ENCODE measurements around the gene PHF10. TPM values are rescaled to one million over a fixed set of nuclear protein-coding genes. Genes with fewer than 3 reads are reported as not detected.
"Not testable (repeated sequence)": the region's sequence is repeated elsewhere in the genome, so short reads cannot be mapped to it uniquely, and the experiment has no call there.

The PHF10 gene
- total RNA-seq, 3 donors from 2014 or later, result 27.9 to 79.1 (median 29.8) TPM

- intact Hi-C loops (cut with DNase I, micrococcal nuclease), result no loop called here
- Histone ChIP-seq H3K9me3 (no peaks in the 10 kb centered on the region), H3K4me1 (ENCODE audit: low read depth) (peaks cover 17% of the 10 kb centered on the region), H3K36me3 (ENCODE audit: low read depth) (no peaks in the 10 kb centered on the region), H3K4me3 (no peak overlapping the region)
- ATAC-seq (no peak), DNase-seq (no peak)
- no peak for TF ChIP-seq CTCF (IDR thresholded peaks at IDR 0.05)
Observed at GRCh38 chr6:169707772-169708171, 16.5 kb downstream of the PHF10 start.

- intact Hi-C loops (cut with DNase I, micrococcal nuclease), result no loop called here
Observed at GRCh38 chr6:169702840-169703246, 21.5 kb downstream of the PHF10 start.

GRCh38 chr6:169701954-169702839, 22.1 kb downstream of the PHF10 start, which contains the start of the genes C6orf120 and WDR27:
TSS of gene C6orf120 (plus strand) at chr6:169702126. CDS start at chr6:169702460, 334 bp downstream.
TSS of gene WDR27 (minus strand) at chr6:169702029. CDS start at chr6:169689005, 13,024 bp downstream.
- peaks cover 34% of the 10 kb centered on the region for H3K4me1 ChIP-seq (ENCODE audit: low read depth)
- ATAC-seq, result peak; percentile 97
- intact Hi-C loops (cut with DNase I, micrococcal nuclease), result no loop called here
- peak; percentile 10 for TF ChIP-seq CTCF (IDR thresholded peaks at IDR 0.05)
- peak; percentile 98 to 99 (median 98) for DNase-seq
- H3K36me3 ChIP-seq (ENCODE audit: low read depth), result no peaks in the 10 kb centered on the region
- no peaks in the 10 kb centered on the region for H3K9me3 ChIP-seq
- H3K4me3 ChIP-seq, result peak within 1 kb of the TSS; percentile 92

More at GRCh38 chr6:169702840-169703246, 21.5 kb downstream of the PHF10 start:
- ATAC-seq (no peak), DNase-seq (no peak)
- no peak for TF ChIP-seq CTCF (IDR thresholded peaks at IDR 0.05)
- no peaks in the 10 kb centered on the region for H3K36me3 ChIP-seq (ENCODE audit: low read depth)
- peak overlapping the region; percentile 92 for H3K4me3 ChIP-seq
- peaks cover 34% of the 10 kb centered on the region for H3K4me1 ChIP-seq (ENCODE audit: low read depth)
- H3K9me3 ChIP-seq, result no peaks in the 10 kb centered on the region

GRCh38 chr6:169701311-169701953, 22.9 kb downstream of the PHF10 start:
- intact Hi-C loops (cut with DNase I, micrococcal nuclease), result no loop called here
- DNase-seq (peak in 1 of 3 donors; percentile 35), ATAC-seq (peak; percentile 17)
- no peak for TF ChIP-seq CTCF (IDR thresholded peaks at IDR 0.05)
- H3K4me3 ChIP-seq, result peak overlapping the region; percentile 92
- peaks cover 34% of the 10 kb centered on the region for H3K4me1 ChIP-seq (ENCODE audit: low read depth)
- H3K36me3 ChIP-seq (ENCODE audit: low read depth), result no peaks in the 10 kb centered on the region
- peaks cover 2% of the 10 kb centered on the region for H3K9me3 ChIP-seq

GRCh38 chr6:169700296-169700695, 24.0 kb downstream of the PHF10 start:
- no peaks in the 10 kb centered on the region for H3K36me3 ChIP-seq (ENCODE audit: low read depth)
- DNase-seq (peak in 1 of 3 donors; percentile 11), ATAC-seq (no peak)
- TF ChIP-seq CTCF (IDR thresholded peaks at IDR 0.05), result no peak
- peaks cover 10% of the 10 kb centered on the region for H3K9me3 ChIP-seq
- peaks cover 34% of the 10 kb centered on the region for H3K4me1 ChIP-seq (ENCODE audit: low read depth)
- intact Hi-C loops (cut with DNase I, micrococcal nuclease), result no loop called here
- H3K4me3 ChIP-seq, result no peak overlapping the region

- DNase-seq; ATAC-seq; H3K36me3 ChIP-seq (ENCODE audit: low read depth); intact Hi-C loops (cut with DNase I, micrococcal nuclease); H3K4me3 ChIP-seq: not testable (repeated sequence)
- Histone ChIP-seq H3K9me3 (peaks cover 14% of the 10 kb centered on the region), H3K4me1 (ENCODE audit: low read depth) (peaks cover 16% of the 10 kb centered on the region)
Observed at GRCh38 chr6:169697115-169697514, 27.2 kb downstream of the PHF10 start.
